ENCODE data around the gene DCTPP1. TPM values are rescaled to one million over a fixed set of nuclear protein-coding genes. Genes with fewer than 3 reads are reported as not detected.
A peak's percentile ranks its signal among the peaks of the same experiment; 100 is the strongest.
"Not testable (repeated sequence)": the region's sequence is repeated elsewhere in the genome, so short reads cannot be mapped to it uniquely, and the experiment has no call there.

Gene DCTPP1
- total RNA-seq, 1 experiment from 2014 or later = 80.0 TPM

GRCh38 chr16:30413112-30413806 is 16.6 kb downstream of the DCTPP1 start:
- no peaks in the 10 kb centered on the region for H3K9me3 ChIP-seq (replicated peaks)
- 0 out of 2 replicates have a peak, but pooled peaks cover under 1% of the 10 kb centered on the region for H3K4me1 ChIP-seq
- no peaks in the 10 kb centered on the region for H3K27me3 ChIP-seq
- no peak overlapping the region for H3K4me3 ChIP-seq
- DNase-seq = no peak
- no peak overlapping the region for H3K27ac ChIP-seq
- H3K36me3 ChIP-seq = peaks cover 29% of the 10 kb centered on the region

GRCh38 chr16:30409125-30410060 is 20.4 kb downstream of the DCTPP1 start:
- H3K9me3 ChIP-seq (replicated peaks) = no peaks in the 10 kb centered on the region
- peaks cover 24% of the 10 kb centered on the region for H3K36me3 ChIP-seq
- peak; percentile 92 to 97 for DNase-seq
- H3K27me3 ChIP-seq = no peaks in the 10 kb centered on the region
- no peak overlapping the region for H3K27ac ChIP-seq
- no peak overlapping the region for H3K4me3 ChIP-seq
- peaks cover 7% of the 10 kb centered on the region for H3K4me1 ChIP-seq

- peak in 1 of 2 experiments; percentile 31 for DNase-seq
- H3K4me1 ChIP-seq = peaks cover 7% of the 10 kb centered on the region
- peak overlapping the region; percentile 69 for H3K4me3 ChIP-seq
- no peaks in the 10 kb centered on the region for H3K27me3 ChIP-seq
- peaks cover 14% of the 10 kb centered on the region for H3K36me3 ChIP-seq
- peak overlapping the region; percentile 63 for H3K27ac ChIP-seq
- H3K9me3 ChIP-seq (replicated peaks) = no peaks in the 10 kb centered on the region
Measured at GRCh38 chr16:30407804-30408534, 21.9 kb downstream of the DCTPP1 start.

- H3K36me3 ChIP-seq = peaks cover 6% of the 10 kb centered on the region
- peaks cover 7% of the 10 kb centered on the region for H3K4me1 ChIP-seq
- DNase-seq = peak; percentile 94 to 95
- no peaks in the 10 kb centered on the region for H3K27me3 ChIP-seq
- H3K9me3 ChIP-seq (replicated peaks) = no peaks in the 10 kb centered on the region
- peak within 1 kb of the TSS; percentile 63 for H3K27ac ChIP-seq
- H3K4me3 ChIP-seq = peak within 1 kb of the TSS; percentile 69
Measured at GRCh38 chr16:30407102-30407803, 22.6 kb downstream of the DCTPP1 start, which contains the start of gene ZNF771. ZNF771 (plus strand) TSS chr16:30407606; CDS start chr16:30408054, 448 bp downstream.

- peaks cover 8% of the 10 kb centered on the region for H3K4me1 ChIP-seq
- peak overlapping the region; percentile 69 for H3K4me3 ChIP-seq
- no peak for DNase-seq
- H3K27me3 ChIP-seq = no peaks in the 10 kb centered on the region
- H3K9me3 ChIP-seq (replicated peaks) = no peaks in the 10 kb centered on the region
- H3K27ac ChIP-seq = peak overlapping the region; percentile 63; the same call in 1 of the 2 replicates
- H3K36me3 ChIP-seq = peaks cover 6% of the 10 kb centered on the region
Measured at GRCh38 chr16:30406795-30407101, 23.1 kb downstream of the DCTPP1 start.

- H3K4me3 ChIP-seq = no peak overlapping the region
- no peaks in the 10 kb centered on the region for H3K27me3 ChIP-seq
- peaks cover 14% of the 10 kb centered on the region for H3K4me1 ChIP-seq
- no peaks in the 10 kb centered on the region for H3K36me3 ChIP-seq
- DNase-seq = peak in 1 of 2 experiments; percentile 49
- H3K9me3 ChIP-seq (replicated peaks) = no peaks in the 10 kb centered on the region
- no peak overlapping the region for H3K27ac ChIP-seq
Measured at GRCh38 chr16:30401768-30402425, 27.9 kb downstream of the DCTPP1 start.

GRCh38 chr16:30399435-30400186 is 30.2 kb downstream of the DCTPP1 start:
- H3K9me3 ChIP-seq (replicated peaks) = no peaks in the 10 kb centered on the region
- H3K36me3 ChIP-seq = no peaks in the 10 kb centered on the region
- H3K4me3 ChIP-seq = peak overlapping the region; percentile 63
- peak overlapping the region; percentile 93 for H3K27ac ChIP-seq
- peaks cover 11% of the 10 kb centered on the region for H3K4me1 ChIP-seq
- DNase-seq = peak in 1 of 2 experiments; percentile 20
- no peaks in the 10 kb centered on the region for H3K27me3 ChIP-seq

- no peak for DNase-seq
- no peaks in the 10 kb centered on the region for H3K27me3 ChIP-seq
- no peak overlapping the region for H3K27ac ChIP-seq
- H3K36me3 ChIP-seq = no peaks in the 10 kb centered on the region
- peaks cover 11% of the 10 kb centered on the region for H3K4me1 ChIP-seq
- no peak overlapping the region for H3K4me3 ChIP-seq
- no peaks in the 10 kb centered on the region for H3K9me3 ChIP-seq (replicated peaks)
Measured at GRCh38 chr16:30398661-30399434, 31.0 kb downstream of the DCTPP1 start.

- no peak for DNase-seq
- Histone ChIP-seq H3K9me3 (replicated peaks) (no peaks in the 10 kb centered on the region), H3K4me1 (peaks cover 11% of the 10 kb centered on the region), H3K27me3 (no peaks in the 10 kb centered on the region), H3K4me3 (no peak overlapping the region), H3K36me3 (no peaks in the 10 kb centered on the region), H3K27ac (no peak overlapping the region)
Measured at GRCh38 chr16:30397776-30398660, 31.8 kb downstream of the DCTPP1 start.

- peaks cover 11% of the 10 kb centered on the region for H3K4me1 ChIP-seq
- H3K36me3 ChIP-seq = no peaks in the 10 kb centered on the region
- no peak overlapping the region for H3K4me3 ChIP-seq
- no peaks in the 10 kb centered on the region for H3K9me3 ChIP-seq (replicated peaks)
- no peak for DNase-seq
- no peak overlapping the region for H3K27ac ChIP-seq
- no peaks in the 10 kb centered on the region for H3K27me3 ChIP-seq
Measured at GRCh38 chr16:30397056-30397455, 32.8 kb downstream of the DCTPP1 start.

GRCh38 chr16:30396627-30397026 is 33.2 kb downstream of the DCTPP1 start:
- not testable (repeated sequence) for H3K27me3 ChIP-seq; DNase-seq; H3K9me3 ChIP-seq (replicated peaks); H3K27ac ChIP-seq; H3K4me3 ChIP-seq; H3K4me1 ChIP-seq; H3K36me3 ChIP-seq

- Histone ChIP-seq H3K27me3 (no peaks in the 10 kb centered on the region), H3K4me3 (peak overlapping the region; percentile 78), H3K4me1 (peaks cover 4% of the 10 kb centered on the region), H3K27ac (no peak overlapping the region), H3K9me3 (replicated peaks) (no peaks in the 10 kb centered on the region), H3K36me3 (no peaks in the 10 kb centered on the region)
- no peak for DNase-seq
Measured at GRCh38 chr16:30395992-30396585, 33.7 kb downstream of the DCTPP1 start.
